ENCODE measurements around the gene MIPEP.
"Not testable (repeated sequence)": the region's sequence is repeated elsewhere in the genome, so short reads cannot be mapped to it uniquely, and the experiment has no call there.

The MIPEP gene
- total RNA-seq, result 6.8 to 13.9 reads per million in 2 donors

GRCh38 chr13:23888658-23889614 lies at the start of gene MIPEP:
TSS of gene MIPEP (minus strand) at chr13:23889400. CDS start at chr13:23889320, 80 bp downstream.
- DNase-seq, result peak; percentile 77

- no peak for DNase-seq
Observed at GRCh38 chr13:23934520-23934919, 45.3 kb upstream of the MIPEP start.

GRCh38 chr13:23928985-23929384 lies 39.8 kb upstream of the MIPEP start:
- no peak for DNase-seq

GRCh38 chr13:23923031-23923430 lies 33.8 kb upstream of the MIPEP start:
- no peak for DNase-seq

- no peak for DNase-seq
Observed at GRCh38 chr13:23922005-23922932, 33.1 kb upstream of the MIPEP start.

GRCh38 chr13:23921451-23921888 lies 32.3 kb upstream of the MIPEP start:
- no peak for DNase-seq

GRCh38 chr13:23919006-23919405 lies 29.8 kb upstream of the MIPEP start:
- DNase-seq, result no peak

GRCh38 chr13:23918208-23918607 lies 29.0 kb upstream of the MIPEP start:
- no peak for DNase-seq

GRCh38 chr13:23915308-23915707 lies 26.1 kb upstream of the MIPEP start:
- DNase-seq, result no peak

GRCh38 chr13:23912469-23912868 lies 23.3 kb upstream of the MIPEP start:
- DNase-seq, result no peak

- no peak for DNase-seq
Observed at GRCh38 chr13:23909606-23910005, 20.4 kb upstream of the MIPEP start.

- DNase-seq, result no peak
Observed at GRCh38 chr13:23905766-23906165, 16.6 kb upstream of the MIPEP start.

GRCh38 chr13:23903906-23904280 lies 14.7 kb upstream of the MIPEP start:
- DNase-seq, result no peak

GRCh38 chr13:23902975-23903905 lies 14.0 kb upstream of the MIPEP start:
- no peak for DNase-seq

- DNase-seq, result no peak
Observed at GRCh38 chr13:23901365-23901764, 12.2 kb upstream of the MIPEP start.

GRCh38 chr13:23899555-23899954 lies 10.4 kb upstream of the MIPEP start:
- no peak for DNase-seq

- no peak for DNase-seq
Observed at GRCh38 chr13:23898101-23898500, 8.9 kb upstream of the MIPEP start.

GRCh38 chr13:23897452-23897919 lies 8.3 kb upstream of the MIPEP start, which contains the start of gene C1QTNF9B:
TSS of gene C1QTNF9B (minus strand) at chr13:23897502.
- not testable (repeated sequence) for DNase-seq

- not testable (repeated sequence) for DNase-seq
Observed at GRCh38 chr13:23894746-23895145, 5.5 kb upstream of the MIPEP start.

- DNase-seq, result not testable (repeated sequence)
Observed at GRCh38 chr13:23893791-23894190, 4.6 kb upstream of the MIPEP start.
